HepG2 (cell line): ENCODE results near the gene PCNA. TPM values are rescaled to one million over a fixed set of nuclear protein-coding genes. Genes with fewer than 3 reads are reported as not detected.

Experiments used
- CBX1 ChIP-seq: IDR thresholded peaks from one replicate; pipeline ENCODE4 v1.6.1; 2016; ENCODE audit warnings: antibody characterized with exemption, low read depth
- FOXO1 ChIP-seq: sonication (generic); formaldehyde crosslinking; IDR thresholded peaks from 2 replicates; pipeline ENCODE4 v1.4.0; 2020; ENCODE audit warnings: missing genetic modification reagents
- KAT8 ChIP-seq: IDR thresholded peaks from 2 replicates; pipeline ENCODE4 v1.6.1; 2016; ENCODE audit warnings: missing genetic modification reagents, missing compliant biosample characterization
- KDM3A ChIP-seq: IDR thresholded peaks from 2 replicates; pipeline ENCODE4 v1.6.1; 2018; ENCODE audit warnings: low read depth, missing compliant biosample characterization
- MAFF ChIP-seq: IDR thresholded peaks from 2 replicates; pipeline ENCODE4 v1.6.1; 2011; ENCODE audit warnings: low read depth, low read length, improper control_type of control experiment
- MTA1 ChIP-seq: sonication (generic); formaldehyde crosslinking; IDR thresholded peaks from 2 replicates; pipeline ENCODE4 v1.4.0; 2020; ENCODE audit warnings: missing genetic modification reagents, mild to moderate bottlenecking, borderline replicate concordance
- MXD4 ChIP-seq: IDR thresholded peaks from 2 replicates; pipeline ENCODE4 v1.6.1; 2016; ENCODE audit warnings: mild to moderate bottlenecking, missing biosample characterization, missing genetic modification reagents
- NFIC ChIP-seq: IDR thresholded peaks from 2 replicates; pipeline ENCODE4 v1.6.1; 2012; ENCODE audit warnings: mild to moderate bottlenecking, low read length, inconsistent platforms
- RBM22 ChIP-seq: fragments of 200-400 bp; formaldehyde crosslinking; optimal IDR thresholded peaks from 2 replicates; pipeline ENCODE3; 2017; ENCODE audit warnings: mild to moderate bottlenecking, low read length, moderate library complexity
- ZFP62 ChIP-seq: sonication (generic); formaldehyde crosslinking; IDR thresholded peaks from 2 replicates; pipeline ENCODE4 v1.4.0; 2020; ENCODE audit warnings: missing genetic modification reagents
- ZMYM4 ChIP-seq: sonication (generic); formaldehyde crosslinking; IDR thresholded peaks from 2 replicates; pipeline ENCODE4 v1.8.1; 2023; ENCODE audit warnings: mild to moderate bottlenecking, missing genetic modification reagents
- ZNF180 ChIP-seq: sonication (generic); formaldehyde crosslinking; IDR thresholded peaks from 2 replicates; pipeline ENCODE4 v1.4.0; 2020; ENCODE audit warnings: low read depth, missing genetic modification reagents, borderline replicate concordance
- ZNF230 ChIP-seq: sonication (generic); formaldehyde crosslinking; IDR thresholded peaks from 2 replicates; pipeline ENCODE4 v1.4.0; 2020; ENCODE audit warnings: mild to moderate bottlenecking, missing genetic modification reagents
- ZNF33A ChIP-seq: sonication (generic); formaldehyde crosslinking; IDR thresholded peaks from 2 replicates; pipeline ENCODE4 v1.5.1; 2020; ENCODE audit warnings: missing genetic modification reagents, mild to moderate bottlenecking, moderate library complexity, borderline replicate concordance
- ZNF367 ChIP-seq: sonication (generic); formaldehyde crosslinking; IDR thresholded peaks from 2 replicates; pipeline ENCODE4 v1.4.0; 2020; ENCODE audit warnings: missing genetic modification reagents, borderline replicate concordance
- ZNF451 ChIP-seq: sonication (generic); formaldehyde crosslinking; IDR thresholded peaks from 2 replicates; pipeline ENCODE4 v1.5.0; 2020; ENCODE audit warnings: mild to moderate bottlenecking, missing genetic modification reagents
- ZNF460 ChIP-seq: sonication (generic); formaldehyde crosslinking; IDR thresholded peaks from 2 replicates; pipeline ENCODE4 v1.5.1; 2020; ENCODE audit warnings: missing genetic modification reagents, mild to moderate bottlenecking, borderline replicate concordance
- ZNF713 ChIP-seq: sonication (generic); formaldehyde crosslinking; IDR thresholded peaks from 2 replicates; pipeline ENCODE4 v1.4.0; 2020; ENCODE audit warnings: mild to moderate bottlenecking, missing genetic modification reagents
- polyA plus RNA-seq, 8 experiments: library from polyadenylated mRNA; depleted of rRNA in 3 of 8; stranded (reverse) in 7 of 8; unstranded in 1 of 8; fragments of >200 nt; fragmentation: Illumina TruSeq in 4 of 8; extraction: Trizol in 4 of 8; gene quantifications; 2 replicates each; pipeline versions ENCODE4 v1.2.1 to v1.2.3, GENCODE V29; 2011 to 2016; ENCODE audit warnings: low read depth in 4 of 8, missing spikeins in 1 of 8, mixed read lengths in 1 of 8; ENCODE audit not compliant: insufficient read depth in 1 of 8
- total RNA-seq, 5 experiments: library from RNA; depleted of rRNA; stranded (reverse); fragments of >200 nt; fragmentation: Illumina TruSeq; extraction: Trizol; gene quantifications; 2 replicates each; pipeline ENCODE4 v1.2.3, GENCODE V29; 2016; ENCODE audit warnings: low read depth in 1 of 5
- TF ChIP-seq, protein P1 (sequence below): IDR thresholded peaks from 2 replicates; pipeline ENCODE4 v1.6.1; 2016; ENCODE audit warnings: low read depth
- TF ChIP-seq, protein P2 (sequence below): sonication (generic); formaldehyde crosslinking; IDR thresholded peaks from 2 replicates; pipeline ENCODE4 v1.4.0; 2020; ENCODE audit warnings: missing genetic modification reagents
- TF ChIP-seq, protein P3 (sequence below): sonication (generic); formaldehyde crosslinking; conservative IDR thresholded peaks from 2 replicates; pipeline ENCODE4 v1.8.0; 2022; ENCODE audit warnings: mild to moderate bottlenecking, moderate library complexity, missing genetic modification reagents
- TF ChIP-seq, protein P4 (sequence below): sonication (generic); formaldehyde crosslinking; IDR thresholded peaks from 2 replicates; pipeline ENCODE4 v1.4.0; 2020; ENCODE audit warnings: missing genetic modification reagents, borderline replicate concordance

PCNA gene
- total and polyA plus RNA-seq, 2 of the 13 experiments (the other 11 are each of a cell fraction or from before 2014, with no cell fraction given), result 229 to 655 TPM

DNA sequence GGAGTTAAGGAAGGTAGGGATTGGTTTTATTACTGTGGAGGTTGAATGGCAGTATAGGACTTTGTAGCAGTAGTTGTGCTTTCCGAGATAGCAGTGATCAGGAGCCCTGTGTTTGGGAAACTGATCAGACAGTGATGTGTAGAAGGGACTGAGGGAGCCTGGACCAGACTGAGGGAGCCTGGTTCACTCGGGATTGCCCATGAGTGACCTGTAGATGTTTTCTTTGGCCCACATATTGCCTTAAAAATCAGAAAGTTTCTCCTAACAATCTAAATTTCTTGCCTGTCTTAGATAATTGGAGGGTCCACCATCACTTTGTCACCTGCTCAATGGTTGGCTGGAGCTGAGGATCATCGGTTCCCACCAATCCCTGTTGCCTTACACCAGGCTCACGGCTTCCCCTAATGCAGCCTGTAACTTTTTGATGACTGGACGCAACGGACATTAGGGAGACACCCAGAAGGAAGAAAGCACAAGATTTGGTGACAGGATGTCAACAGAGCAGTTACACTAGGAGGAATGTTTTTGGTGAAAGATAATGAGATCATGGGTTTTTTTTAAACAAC lies 8.2 kb upstream of the PCNA start (continued):
- TF ChIP-seq MAFF (peak; percentile 59), NFIC (no peak), KAT8 (CRISPR knock-in tag) (no peak), ZNF230 (no peak), ZNF460 (CRISPR knock-in tag) (no peak), ZFP62 (CRISPR knock-in tag) (no peak), ZNF713 (CRISPR knock-in tag) (no peak), RBM22 (no peak), ZNF33A (CRISPR knock-in tag) (0 out of 2 replicates have a peak, but pooled peaks have one; percentile 26), ZMYM4 (no peak), KDM3A (CRISPR knock-in tag) (no peak), ZNF367 (no peak), MTA1 (CRISPR knock-in tag) (no peak), CBX1 (peak; percentile 7), ZNF451 (CRISPR knock-in tag) (no peak), MXD4 (CRISPR knock-in tag) (no peak), ZNF180 (no peak), FOXO1 (CRISPR knock-in tag) (no peak)
- TF ChIP-seq, protein P1, sequence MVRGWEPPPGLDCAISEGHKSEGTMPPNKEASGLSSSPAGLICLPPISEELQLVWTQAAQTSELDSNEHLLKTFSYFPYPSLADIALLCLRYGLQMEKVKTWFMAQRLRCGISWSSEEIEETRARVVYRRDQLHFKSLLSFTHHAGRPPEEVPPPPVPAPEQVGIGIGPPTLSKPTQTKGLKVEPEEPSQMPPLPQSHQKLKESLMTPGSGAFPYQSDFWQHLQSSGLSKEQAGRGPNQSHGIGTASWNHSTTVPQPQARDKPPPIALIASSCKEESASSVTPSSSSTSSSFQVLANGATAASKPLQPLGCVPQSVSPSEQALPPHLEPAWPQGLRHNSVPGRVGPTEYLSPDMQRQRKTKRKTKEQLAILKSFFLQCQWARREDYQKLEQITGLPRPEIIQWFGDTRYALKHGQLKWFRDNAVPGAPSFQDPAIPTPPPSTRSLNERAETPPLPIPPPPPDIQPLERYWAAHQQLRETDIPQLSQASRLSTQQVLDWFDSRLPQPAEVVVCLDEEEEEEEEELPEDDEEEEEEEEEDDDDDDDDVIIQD, result no peak; the same call in 1 of the 2 replicates
- TF ChIP-seq, protein P2, sequence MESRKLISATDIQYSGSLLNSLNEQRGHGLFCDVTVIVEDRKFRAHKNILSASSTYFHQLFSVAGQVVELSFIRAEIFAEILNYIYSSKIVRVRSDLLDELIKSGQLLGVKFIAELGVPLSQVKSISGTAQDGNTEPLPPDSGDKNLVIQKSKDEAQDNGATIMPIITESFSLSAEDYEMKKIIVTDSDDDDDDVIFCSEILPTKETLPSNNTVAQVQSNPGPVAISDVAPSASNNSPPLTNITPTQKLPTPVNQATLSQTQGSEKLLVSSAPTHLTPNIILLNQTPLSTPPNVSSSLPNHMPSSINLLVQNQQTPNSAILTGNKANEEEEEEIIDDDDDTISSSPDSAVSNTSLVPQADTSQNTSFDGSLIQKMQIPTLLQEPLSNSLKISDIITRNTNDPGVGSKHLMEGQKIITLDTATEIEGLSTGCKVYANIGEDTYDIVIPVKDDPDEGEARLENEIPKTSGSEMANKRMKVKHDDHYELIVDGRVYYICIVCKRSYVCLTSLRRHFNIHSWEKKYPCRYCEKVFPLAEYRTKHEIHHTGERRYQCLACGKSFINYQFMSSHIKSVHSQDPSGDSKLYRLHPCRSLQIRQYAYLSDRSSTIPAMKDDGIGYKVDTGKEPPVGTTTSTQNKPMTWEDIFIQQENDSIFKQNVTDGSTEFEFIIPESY (CRISPR knock-in tag), result no peak
- TF ChIP-seq, protein P3, sequence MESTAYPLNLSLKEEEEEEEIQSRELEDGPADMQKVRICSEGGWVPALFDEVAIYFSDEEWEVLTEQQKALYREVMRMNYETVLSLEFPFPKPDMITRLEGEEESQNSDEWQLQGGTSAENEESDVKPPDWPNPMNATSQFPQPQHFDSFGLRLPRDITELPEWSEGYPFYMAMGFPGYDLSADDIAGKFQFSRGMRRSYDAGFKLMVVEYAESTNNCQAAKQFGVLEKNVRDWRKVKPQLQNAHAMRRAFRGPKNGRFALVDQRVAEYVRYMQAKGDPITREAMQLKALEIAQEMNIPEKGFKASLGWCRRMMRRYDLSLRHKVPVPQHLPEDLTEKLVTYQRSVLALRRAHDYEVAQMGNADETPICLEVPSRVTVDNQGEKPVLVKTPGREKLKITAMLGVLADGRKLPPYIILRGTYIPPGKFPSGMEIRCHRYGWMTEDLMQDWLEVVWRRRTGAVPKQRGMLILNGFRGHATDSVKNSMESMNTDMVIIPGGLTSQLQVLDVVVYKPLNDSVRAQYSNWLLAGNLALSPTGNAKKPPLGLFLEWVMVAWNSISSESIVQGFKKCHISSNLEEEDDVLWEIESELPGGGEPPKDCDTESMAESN (CRISPR knock-in tag), result no peak
- TF ChIP-seq, protein P4, sequence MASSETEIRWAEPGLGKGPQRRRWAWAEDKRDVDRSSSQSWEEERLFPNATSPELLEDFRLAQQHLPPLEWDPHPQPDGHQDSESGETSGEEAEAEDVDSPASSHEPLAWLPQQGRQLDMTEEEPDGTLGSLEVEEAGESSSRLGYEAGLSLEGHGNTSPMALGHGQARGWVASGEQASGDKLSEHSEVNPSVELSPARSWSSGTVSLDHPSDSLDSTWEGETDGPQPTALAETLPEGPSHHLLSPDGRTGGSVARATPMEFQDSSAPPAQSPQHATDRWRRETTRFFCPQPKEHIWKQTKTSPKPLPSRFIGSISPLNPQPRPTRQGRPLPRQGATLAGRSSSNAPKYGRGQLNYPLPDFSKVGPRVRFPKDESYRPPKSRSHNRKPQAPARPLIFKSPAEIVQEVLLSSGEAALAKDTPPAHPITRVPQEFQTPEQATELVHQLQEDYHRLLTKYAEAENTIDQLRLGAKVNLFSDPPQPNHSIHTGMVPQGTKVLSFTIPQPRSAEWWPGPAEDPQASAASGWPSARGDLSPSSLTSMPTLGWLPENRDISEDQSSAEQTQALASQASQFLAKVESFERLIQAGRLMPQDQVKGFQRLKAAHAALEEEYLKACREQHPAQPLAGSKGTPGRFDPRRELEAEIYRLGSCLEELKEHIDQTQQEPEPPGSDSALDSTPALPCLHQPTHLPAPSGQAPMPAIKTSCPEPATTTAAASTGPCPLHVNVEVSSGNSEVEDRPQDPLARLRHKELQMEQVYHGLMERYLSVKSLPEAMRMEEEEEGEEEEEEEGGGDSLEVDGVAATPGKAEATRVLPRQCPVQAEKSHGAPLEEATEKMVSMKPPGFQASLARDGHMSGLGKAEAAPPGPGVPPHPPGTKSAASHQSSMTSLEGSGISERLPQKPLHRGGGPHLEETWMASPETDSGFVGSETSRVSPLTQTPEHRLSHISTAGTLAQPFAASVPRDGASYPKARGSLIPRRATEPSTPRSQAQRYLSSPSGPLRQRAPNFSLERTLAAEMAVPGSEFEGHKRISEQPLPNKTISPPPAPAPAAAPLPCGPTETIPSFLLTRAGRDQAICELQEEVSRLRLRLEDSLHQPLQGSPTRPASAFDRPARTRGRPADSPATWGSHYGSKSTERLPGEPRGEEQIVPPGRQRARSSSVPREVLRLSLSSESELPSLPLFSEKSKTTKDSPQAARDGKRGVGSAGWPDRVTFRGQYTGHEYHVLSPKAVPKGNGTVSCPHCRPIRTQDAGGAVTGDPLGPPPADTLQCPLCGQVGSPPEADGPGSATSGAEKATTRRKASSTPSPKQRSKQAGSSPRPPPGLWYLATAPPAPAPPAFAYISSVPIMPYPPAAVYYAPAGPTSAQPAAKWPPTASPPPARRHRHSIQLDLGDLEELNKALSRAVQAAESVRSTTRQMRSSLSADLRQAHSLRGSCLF (CRISPR knock-in tag), result no peak
